GM18909 (cell line): ENCODE measurements around the gene GIMAP8.
"Not testable (repeated sequence)": the region's sequence is repeated elsewhere in the genome, so short reads cannot be mapped to it uniquely, and the experiment has no call there.

Experiments used
- ATAC-seq: cut with Tn5 transposase; IDR thresholded peaks from one replicate; pipeline ENCODE4 v1.9.1; 2021; ENCODE audit warnings: mild to moderate bottlenecking; ENCODE audit not compliant: unreplicated experiment, poor library complexity

The GIMAP8 gene

DNA sequence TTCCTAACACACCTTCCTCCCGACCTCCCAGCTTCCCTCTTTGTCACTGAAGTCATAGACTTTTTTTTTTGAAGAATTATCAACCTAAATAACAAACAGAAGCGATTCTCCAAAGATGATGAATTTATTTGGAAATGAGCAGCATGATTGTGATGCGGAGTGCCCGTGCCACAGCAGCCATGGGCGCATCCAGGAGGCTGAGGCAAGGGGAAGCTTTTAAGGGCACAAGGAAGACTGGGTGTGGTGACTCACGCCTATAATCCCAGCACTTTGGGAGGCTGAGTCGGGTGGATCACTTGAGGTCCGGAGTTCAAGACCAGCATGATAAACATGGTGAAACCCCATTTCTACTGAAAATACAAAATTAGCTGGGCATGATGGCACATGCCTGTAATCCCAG, 16.2 kb upstream of the GIMAP8 start:
- no peak for ATAC-seq

DNA sequence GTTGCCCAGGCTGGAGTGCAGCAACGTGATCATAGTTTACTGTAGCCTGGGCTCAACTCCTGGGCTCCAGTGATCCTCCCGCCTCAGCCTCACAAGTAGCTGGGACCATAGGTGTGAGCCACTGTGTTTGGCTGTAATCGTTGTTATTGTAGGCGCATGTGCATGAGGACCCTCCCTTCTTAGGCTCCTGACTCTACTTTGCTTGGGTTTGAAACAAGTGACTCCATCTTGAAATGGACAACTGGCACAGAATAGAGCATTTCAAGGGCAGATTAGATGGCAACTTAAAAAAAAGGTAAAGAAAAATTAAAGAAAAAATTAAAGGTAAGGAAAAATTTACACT, 15.4 kb upstream of the GIMAP8 start:
- no peak for ATAC-seq

DNA sequence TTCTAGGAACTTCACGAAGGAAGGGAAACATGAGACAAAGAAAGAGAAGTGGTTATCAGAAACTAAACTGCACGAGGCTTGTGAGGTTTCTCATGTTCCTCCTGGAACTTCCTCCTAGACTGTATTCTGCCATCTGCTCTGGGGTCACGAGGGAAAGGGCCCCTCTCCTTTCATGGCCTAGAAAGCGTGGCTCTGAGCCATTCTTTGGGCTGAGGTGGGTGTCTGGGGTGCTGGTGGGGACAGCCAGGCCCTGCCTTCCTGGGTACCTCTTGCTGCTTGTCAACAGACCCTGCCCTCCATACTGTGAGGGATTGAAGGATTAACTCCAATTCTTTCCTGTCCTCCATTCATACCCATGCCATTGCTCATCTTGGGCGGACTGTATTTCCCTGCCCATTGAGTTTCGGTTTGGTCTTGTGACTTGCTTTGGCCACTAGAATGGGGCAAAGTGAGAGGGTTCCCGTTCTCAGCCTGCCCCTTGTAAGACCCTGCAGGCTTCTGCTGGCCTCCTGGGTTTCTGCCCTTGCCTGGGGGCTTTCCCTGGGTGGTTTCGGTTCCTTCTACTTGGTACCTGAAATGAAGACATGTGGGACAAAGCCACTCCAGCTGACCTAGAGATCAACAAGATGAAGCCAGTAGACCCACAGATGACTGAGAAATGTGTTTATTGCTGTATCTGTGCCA, 14.9 kb upstream of the GIMAP8 start:
- peak; percentile 93 for ATAC-seq

- ATAC-seq: no peak
These were observed 10.5 kb upstream of the GIMAP8 start for GRCh38 chr7:150439967-150440366.

- ATAC-seq: no peak
These were observed 8.9 kb upstream of the GIMAP8 start for GRCh38 chr7:150441524-150441923.

DNA sequence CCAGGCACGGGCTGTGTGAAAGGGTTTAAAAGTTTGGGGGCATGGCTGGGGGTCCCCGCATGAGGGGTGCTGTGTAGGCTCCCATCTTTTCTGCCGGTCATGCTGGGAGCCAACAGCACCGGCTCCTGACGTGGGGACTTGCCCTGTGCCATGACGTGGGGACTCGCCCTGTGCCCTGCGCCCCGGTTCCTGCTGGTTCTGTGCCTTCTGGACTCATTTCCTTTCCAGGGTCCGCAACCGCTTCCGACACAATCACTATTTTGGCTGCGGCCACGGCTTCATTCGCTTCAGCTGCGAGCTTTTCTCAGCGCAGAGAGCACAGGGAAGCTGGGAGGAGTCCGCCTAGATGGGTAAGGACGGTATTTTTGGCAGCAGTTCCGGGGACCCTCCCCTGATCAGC, 7.6 kb upstream of the GIMAP8 start:
- ATAC-seq: no peak

DNA sequence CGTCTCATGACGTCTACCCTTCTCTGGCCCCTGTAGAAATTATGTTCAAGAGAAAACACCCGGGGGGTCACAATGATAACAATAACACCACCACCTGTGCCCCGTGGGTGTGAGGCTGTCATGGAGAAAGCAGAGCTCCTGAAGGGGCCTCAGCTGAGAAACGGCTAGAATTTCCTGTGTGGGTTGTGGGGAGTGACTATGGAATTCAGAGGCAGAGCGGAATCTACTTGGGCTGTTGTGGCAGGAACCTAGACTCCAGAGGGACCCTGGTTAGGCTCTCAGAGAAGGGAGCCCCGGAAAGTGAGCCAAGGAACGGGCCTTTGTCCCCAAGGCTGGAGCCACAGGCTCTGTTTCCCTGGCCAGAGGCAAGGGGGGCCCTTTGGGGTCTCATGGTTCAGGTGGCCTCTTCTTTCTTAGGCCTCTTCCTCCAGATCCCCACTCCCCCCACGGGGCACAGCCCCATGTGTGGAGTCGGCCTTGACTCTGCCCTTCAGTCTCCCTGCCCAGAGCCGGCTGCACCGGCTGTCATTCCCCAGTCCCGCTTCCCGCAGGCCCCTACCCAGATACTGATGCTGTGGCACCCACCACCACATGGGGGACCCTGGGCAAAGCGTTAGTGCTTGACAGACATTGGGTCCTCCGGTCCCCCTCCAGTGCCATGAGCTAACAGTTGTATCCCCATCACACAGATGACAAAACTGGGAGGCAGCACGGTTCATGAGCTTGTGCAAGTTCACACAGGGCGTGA, 6.5 kb upstream of the GIMAP8 start:
- no peak for ATAC-seq

DNA sequence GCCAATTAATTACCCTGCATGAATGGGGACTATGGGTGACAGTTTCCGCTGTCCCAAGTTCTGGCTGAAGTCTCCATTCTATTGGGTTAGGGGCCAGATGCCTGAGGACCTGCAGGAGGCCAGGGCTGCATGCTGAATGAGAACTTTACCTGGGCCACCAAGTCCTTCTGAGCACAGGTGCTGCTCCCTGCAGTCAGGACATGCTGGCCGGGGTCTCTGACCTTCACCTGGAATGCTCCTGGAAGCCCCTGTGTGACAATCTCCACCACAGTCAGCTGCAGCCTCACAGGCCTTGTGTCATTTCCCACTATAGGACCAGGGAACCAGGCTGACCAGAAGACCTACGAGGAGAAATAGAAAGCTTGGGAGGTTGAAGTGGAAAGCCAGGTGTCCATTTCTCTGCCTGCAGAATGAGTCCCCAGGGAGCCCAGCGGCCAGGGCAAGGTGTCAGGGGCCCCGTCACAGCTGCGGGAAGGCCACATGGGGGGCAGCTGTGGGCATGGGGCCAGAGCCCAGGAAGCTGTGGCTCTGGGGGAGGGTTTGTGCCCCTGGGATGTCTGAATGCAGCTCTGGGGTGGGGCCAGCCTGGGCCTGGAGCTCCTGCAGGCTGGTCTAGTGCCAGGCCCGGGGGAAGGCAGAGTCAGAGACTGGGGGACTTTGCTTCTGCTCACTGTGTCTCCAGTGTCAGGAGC, 5.6 kb upstream of the GIMAP8 start:
- ATAC-seq: no peak

DNA sequence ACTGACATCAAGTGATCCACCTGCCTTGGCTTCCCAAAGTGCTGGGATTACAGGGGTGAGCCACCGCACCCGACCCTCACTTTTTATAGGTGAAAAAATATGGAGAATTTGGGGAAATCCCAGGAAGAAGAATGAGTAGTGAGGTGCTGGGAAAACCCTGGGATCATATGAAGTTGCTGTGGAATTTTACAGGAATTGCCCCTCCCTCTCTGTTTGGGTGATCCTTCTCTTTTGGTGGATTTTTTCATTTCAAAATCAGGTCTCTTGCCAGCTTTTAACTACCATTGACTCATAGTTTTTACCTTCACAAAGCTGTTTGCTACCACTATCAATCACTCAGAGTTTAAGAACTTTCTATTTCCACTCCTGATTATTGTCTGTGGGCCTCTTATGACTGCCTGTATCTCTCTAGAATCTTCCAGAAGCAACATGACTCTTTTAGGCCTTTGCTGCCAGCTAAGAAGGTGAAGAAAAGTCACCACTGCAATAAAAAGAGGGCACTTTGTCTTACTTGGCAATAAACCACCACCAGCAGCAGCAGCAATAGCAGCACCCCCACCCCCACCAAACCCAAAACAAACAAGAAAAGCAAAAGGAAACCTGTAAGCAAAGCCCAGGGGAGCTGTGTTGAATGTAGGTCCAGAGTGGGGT, 4.0 kb upstream of the GIMAP8 start:
- no peak for ATAC-seq

GRCh38 chr7:150447966-150448788, 2.3 kb upstream of the GIMAP8 start:
- ATAC-seq: no peak

GRCh38 chr7:150448789-150449147, 1.7 kb upstream of the GIMAP8 start:
- ATAC-seq: peak; percentile 62

GRCh38 chr7:150449206-150449952, 1.1 kb upstream of the GIMAP8 start:
- ATAC-seq: no peak

- ATAC-seq: peak; percentile 39
These were observed 815 bp downstream of the GIMAP8 start for GRCh38 chr7:150451097-150451793.

GRCh38 chr7:150451833-150452461, 1.5 kb downstream of the GIMAP8 start:
- no peak for ATAC-seq

DNA sequence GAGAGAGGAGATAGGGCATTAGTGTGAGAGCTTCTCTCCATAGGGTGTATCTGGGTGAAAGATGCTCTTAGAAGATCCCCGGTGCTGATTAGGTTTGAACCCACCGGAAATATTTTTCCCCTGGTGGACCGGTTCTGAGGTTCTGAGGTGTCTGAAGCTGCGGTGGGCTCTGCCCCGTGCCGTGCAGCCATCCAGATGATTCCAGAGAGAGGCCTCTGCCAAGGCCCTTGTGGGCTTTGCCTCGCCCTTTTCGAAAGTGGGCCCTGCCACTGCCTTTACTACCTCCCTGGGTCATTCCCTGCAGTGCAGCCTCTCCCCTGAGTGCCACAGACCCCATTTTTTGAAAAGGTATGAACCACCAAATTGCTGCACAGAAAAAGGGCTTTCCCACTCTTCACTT, 2.8 kb downstream of the GIMAP8 start:
- no peak for ATAC-seq

GRCh38 chr7:150453892-150454291, 3.5 kb downstream of the GIMAP8 start:
- ATAC-seq: no peak

GRCh38 chr7:150457064-150457463, 6.6 kb downstream of the GIMAP8 start:
- not testable (repeated sequence) for ATAC-seq

- no peak for ATAC-seq
These were observed 7.8 kb downstream of the GIMAP8 start for GRCh38 chr7:150458235-150458634.

- no peak for ATAC-seq
These were observed 8.3 kb downstream of the GIMAP8 start for GRCh38 chr7:150458756-150459155.
